ENCODE measurements around the gene SYT8. TPM values are rescaled to one million over a fixed set of nuclear protein-coding genes. Genes with fewer than 3 reads are reported as not detected.

SYT8 gene
- total and polyA plus RNA-seq, 2 experiments from 2014 or later = not detected

DNA sequence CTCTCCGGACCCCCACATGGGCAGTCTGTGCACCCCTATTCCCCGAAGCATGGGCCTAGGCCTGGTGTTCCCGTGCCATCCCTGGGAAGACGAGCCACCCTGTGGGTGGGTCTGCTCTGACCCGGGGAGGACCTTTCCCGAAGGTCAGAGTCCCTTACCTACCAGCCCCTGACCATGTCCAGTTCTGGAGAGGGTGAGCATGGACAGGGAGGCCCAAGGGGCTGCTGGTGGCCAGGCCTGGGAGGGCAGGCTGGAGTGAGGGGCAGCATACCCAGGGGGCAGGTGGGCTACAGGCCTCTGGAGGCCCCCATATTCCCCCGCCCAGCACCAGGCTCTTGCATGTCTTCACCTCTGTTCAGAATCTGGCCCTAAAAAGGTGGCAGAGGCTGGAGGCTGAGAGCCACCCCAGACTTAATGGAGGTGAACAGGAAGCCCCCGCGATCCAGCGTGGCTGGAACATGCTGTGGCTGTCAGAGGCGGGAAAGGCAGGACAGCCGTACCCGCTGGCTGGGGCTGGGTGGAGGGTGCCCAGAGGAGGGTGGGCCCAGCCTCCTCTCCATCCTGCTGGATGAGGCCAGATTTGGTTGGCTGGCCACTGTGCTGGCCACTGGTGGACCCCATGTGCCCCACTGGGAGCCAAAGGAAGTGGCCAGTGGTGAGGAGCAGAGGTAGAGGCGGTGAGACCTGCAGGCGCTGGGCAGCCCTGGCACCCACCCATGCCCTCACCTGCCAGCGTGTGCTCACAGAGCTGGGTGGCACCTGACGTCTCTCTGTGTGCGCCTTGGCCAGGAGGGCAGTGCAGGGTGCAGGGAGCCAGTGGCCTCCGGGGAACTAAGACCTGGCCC lies 11.2 kb upstream of the SYT8 start:
- in situ Hi-C loops (cut with MboI) = no loop called here
- Histone ChIP-seq H3K4me2 (ENCODE audit: unreplicated experiment) (no peak overlapping the region), H4K20me1 (ENCODE audit: insufficient read depth) (no peaks in the 10 kb centered on the region), H3K9ac (no peak overlapping the region), H3K79me2 (ENCODE audit: insufficient read depth) (no peaks in the 10 kb centered on the region), H3K4me1 (ENCODE audit: insufficient read depth) (peaks cover 32% of the 10 kb centered on the region), H3F3A (ENCODE audit: insufficient read depth) (no peaks in the 10 kb centered on the region), H3K9me3 (ENCODE audit: low read depth) (no peaks in the 10 kb centered on the region), H3K27ac (no peak overlapping the region), H3K9me2 (ENCODE audit: insufficient read depth) (no peaks in the 10 kb centered on the region), H3K4me3 (no peak overlapping the region), H2AFZ (no peak overlapping the region), H3K36me3 (ENCODE audit: low read depth) (no peaks in the 10 kb centered on the region), H3K27me3 (replicated peaks; ENCODE audit: insufficient read depth) (0 out of 2 replicates have a peak, but pooled peaks cover 11% of the 10 kb centered on the region)
- WGBS, 2 experiments (ENCODE audit: low coverage in 1 of 2, low lambda C conversion rate in 2 of 2, missing lambda C conversion rate in 2 of 2) = 83 to 84% methylated on average over 18 to 19 of the region's 19 CpGs
- no peak for TF ChIP-seq EZH2 (IDR thresholded peaks at IDR 0.05; ENCODE audit: insufficient read depth, poor library complexity, severe bottlenecking)
- no peak for TF ChIP-seq EZH2phosphoT487 (IDR thresholded peaks at IDR 0.05; ENCODE audit: insufficient read depth, low read depth)
- DNase-seq = no peak

- H3K4me3 ChIP-seq = no peak overlapping the region
- WGBS, 2 experiments (ENCODE audit: low coverage in 1 of 2, low lambda C conversion rate in 2 of 2, missing lambda C conversion rate in 2 of 2) = 85 to 87% methylated on average over 23 of the region's 23 CpGs
- H3K27me3 ChIP-seq (replicated peaks; ENCODE audit: insufficient read depth) = 0 out of 2 replicates have a peak, but pooled peaks cover 3% of the 10 kb centered on the region
- H3F3A ChIP-seq (ENCODE audit: insufficient read depth) = no peaks in the 10 kb centered on the region
- H3K36me3 ChIP-seq (ENCODE audit: low read depth) = no peaks in the 10 kb centered on the region
- TF ChIP-seq EZH2 (IDR thresholded peaks at IDR 0.05; ENCODE audit: insufficient read depth, poor library complexity, severe bottlenecking) (no peak), EZH2phosphoT487 (IDR thresholded peaks at IDR 0.05; ENCODE audit: insufficient read depth, low read depth) (no peak)
- no peaks in the 10 kb centered on the region for H4K20me1 ChIP-seq (ENCODE audit: insufficient read depth)
- no peak for DNase-seq
- no peak overlapping the region for H3K4me2 ChIP-seq (ENCODE audit: unreplicated experiment)
- no peak overlapping the region for H3K27ac ChIP-seq
- H3K9me2 ChIP-seq (ENCODE audit: insufficient read depth) = no peaks in the 10 kb centered on the region
- H3K9me3 ChIP-seq (ENCODE audit: low read depth) = no peaks in the 10 kb centered on the region
- no peak overlapping the region for H2AFZ ChIP-seq
- no peak overlapping the region for H3K9ac ChIP-seq
- in situ Hi-C loops (cut with MboI) = no loop called here
- peaks cover 36% of the 10 kb centered on the region for H3K4me1 ChIP-seq (ENCODE audit: insufficient read depth)
- H3K79me2 ChIP-seq (ENCODE audit: insufficient read depth) = no peaks in the 10 kb centered on the region
These were observed 10.4 kb upstream of the SYT8 start for GRCh38 chr11:1824221-1825038.

DNA sequence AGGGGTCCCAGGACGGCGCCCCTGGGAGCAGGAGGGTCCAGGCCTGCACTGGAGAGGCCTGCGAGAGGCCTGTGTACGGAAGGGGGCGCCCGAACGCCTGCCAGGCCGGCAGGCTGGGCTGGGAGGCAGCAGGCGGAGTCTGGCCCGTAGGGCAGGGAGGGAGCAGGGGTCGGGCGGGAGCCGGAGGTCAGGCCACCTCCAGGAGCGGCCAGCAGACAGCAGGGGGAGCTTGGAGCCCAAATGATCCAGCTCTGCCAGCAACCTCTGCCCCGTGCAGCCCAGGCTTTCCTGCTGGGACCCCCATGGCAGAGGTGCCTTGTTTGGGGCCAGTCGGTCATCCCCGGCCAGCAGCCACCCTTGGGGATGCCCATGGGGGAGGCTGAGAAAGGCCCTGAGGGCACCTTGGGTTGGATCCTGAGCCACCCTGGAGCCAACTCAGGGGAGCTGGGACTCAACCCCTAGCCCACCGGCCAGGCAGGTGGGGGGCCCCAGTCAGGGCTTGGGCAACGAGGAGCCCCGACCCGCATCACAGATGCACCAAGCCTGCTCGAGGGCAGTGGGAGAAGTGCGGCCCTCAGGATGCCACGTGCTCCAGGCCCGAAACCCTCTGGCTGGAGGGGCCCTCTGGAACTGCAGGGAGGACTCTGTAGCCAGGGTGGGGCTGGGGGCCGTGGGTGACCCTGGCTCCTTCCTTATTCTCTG lies 9.6 kb upstream of the SYT8 start:
- H2AFZ ChIP-seq = no peak overlapping the region
- in situ Hi-C loops (cut with MboI) = no loop called here
- no peaks in the 10 kb centered on the region for H3K36me3 ChIP-seq (ENCODE audit: low read depth)
- DNase-seq = no peak
- no peaks in the 10 kb centered on the region for H3K9me3 ChIP-seq (ENCODE audit: low read depth)
- H3K4me3 ChIP-seq = no peak overlapping the region
- H3K4me1 ChIP-seq (ENCODE audit: insufficient read depth) = peaks cover 33% of the 10 kb centered on the region
- no peak overlapping the region for H3K9ac ChIP-seq
- H3K27me3 ChIP-seq (replicated peaks; ENCODE audit: insufficient read depth) = no peaks in the 10 kb centered on the region; the same call in 1 of the 2 replicates
- H3F3A ChIP-seq (ENCODE audit: insufficient read depth) = no peaks in the 10 kb centered on the region
- H3K79me2 ChIP-seq (ENCODE audit: insufficient read depth) = no peaks in the 10 kb centered on the region
- no peak overlapping the region for H3K27ac ChIP-seq
- H4K20me1 ChIP-seq (ENCODE audit: insufficient read depth) = no peaks in the 10 kb centered on the region
- TF ChIP-seq EZH2phosphoT487 (IDR thresholded peaks at IDR 0.05; ENCODE audit: insufficient read depth, low read depth) = no peak
- no peak for TF ChIP-seq EZH2 (IDR thresholded peaks at IDR 0.05; ENCODE audit: insufficient read depth, poor library complexity, severe bottlenecking)
- no peak overlapping the region for H3K4me2 ChIP-seq (ENCODE audit: unreplicated experiment)
- H3K9me2 ChIP-seq (ENCODE audit: insufficient read depth) = no peaks in the 10 kb centered on the region
- WGBS, 2 experiments (ENCODE audit: low coverage in 1 of 2, low lambda C conversion rate in 2 of 2, missing lambda C conversion rate in 2 of 2) = 82 to 86% methylated on average over 22 to 23 of the region's 26 CpGs

All from GM23248 (cell line).